NCI-H69 (cell line): Measurements from ENCODE around the gene SEMA4D.

Experiments used
- DNase-seq: peaks from one replicate; lab custom pipeline; 2025; lab: John Stamatoyannopoulos, UW

Gene SEMA4D

GRCh38 chr9:89528131-89528530 lies 30.2 kb upstream of the SEMA4D start:
- no peak for DNase-seq

GRCh38 chr9:89527084-89527483 lies 29.2 kb upstream of the SEMA4D start:
- peak; percentile 36 for DNase-seq

GRCh38 chr9:89526667-89527066 lies 28.8 kb upstream of the SEMA4D start:
- no peak for DNase-seq

- DNase-seq: no peak
Measured at GRCh38 chr9:89525446-89526374, 27.8 kb upstream of the SEMA4D start.

GRCh38 chr9:89524963-89525362 lies 27.1 kb upstream of the SEMA4D start:
- DNase-seq: peak; percentile 24

- no peak for DNase-seq
Measured at GRCh38 chr9:89523948-89524347, 26.0 kb upstream of the SEMA4D start.

- no peak for DNase-seq
Measured at GRCh38 chr9:89522959-89523285, 25.0 kb upstream of the SEMA4D start.

- DNase-seq: no peak
Measured at GRCh38 chr9:89522261-89522958, 24.5 kb upstream of the SEMA4D start.

- peak; percentile 50 for DNase-seq
Measured at GRCh38 chr9:89519366-89519805, 21.5 kb upstream of the SEMA4D start.

- no peak for DNase-seq
Measured at GRCh38 chr9:89518466-89519365, 20.8 kb upstream of the SEMA4D start.

GRCh38 chr9:89515416-89515815 lies 17.5 kb upstream of the SEMA4D start:
- no peak for DNase-seq

GRCh38 chr9:89514956-89515355 lies 17.0 kb upstream of the SEMA4D start:
- no peak for DNase-seq

- no peak for DNase-seq
Measured at GRCh38 chr9:89514337-89514736, 16.4 kb upstream of the SEMA4D start.

GRCh38 chr9:89513837-89514236 lies 15.9 kb upstream of the SEMA4D start:
- DNase-seq: peak; percentile 54

- no peak for DNase-seq
Measured at GRCh38 chr9:89512382-89512781, 14.5 kb upstream of the SEMA4D start.

GRCh38 chr9:89508951-89509615 lies 11.2 kb upstream of the SEMA4D start:
- DNase-seq: no peak

- DNase-seq: peak; percentile 95
Measured at GRCh38 chr9:89505911-89506310, 8.0 kb upstream of the SEMA4D start.

- DNase-seq: peak; percentile 39
Measured at GRCh38 chr9:89505048-89505447, 7.1 kb upstream of the SEMA4D start.

- DNase-seq: no peak
Measured at GRCh38 chr9:89502671-89503070, 4.8 kb upstream of the SEMA4D start.

- peak; percentile 25 for DNase-seq
Measured at GRCh38 chr9:89502038-89502601, 4.2 kb upstream of the SEMA4D start.

GRCh38 chr9:89501311-89501898 lies 3.5 kb upstream of the SEMA4D start:
- no peak for DNase-seq
